Spleen (tissue), 11 donors: ENCODE results near the gene RPN1. TPM values are rescaled to one million over a fixed set of nuclear protein-coding genes. Genes with fewer than 3 reads are reported as not detected.

ENCODE experiments used
- DNase-seq: peaks from one replicate; pipeline ENCODE4 v3.0.0-alpha.2; 2020
- H3K27ac ChIP-seq, 8 donors: fragments of 200-600 bp; sonication (generic) in 7 of 8; 1 replicate in 4 of 8; 2 replicates in 4 of 8; pipeline versions ENCODE4 v1.5.0 to v1.8.0; 2016 to 2021; ENCODE audit warnings: inconsistent platforms in 4 of 8, mild to moderate bottlenecking in 4 of 8, moderate library complexity in 1 of 8
- H3K27me3 ChIP-seq, 7 donors: fragments of 200-600 bp; sonication (generic) in 6 of 7; replicated peaks in 1 of 7; 1 replicate in 4 of 7; 2 replicates in 3 of 7; pipeline versions ENCODE4 v1.5.0 to v1.8.0; 2016 to 2021; ENCODE audit warnings: inconsistent platforms in 3 of 7, mild to moderate bottlenecking in 1 of 7
- H3K36me3 ChIP-seq, 6 donors: fragments of 200-600 bp; sonication (generic) in 5 of 6; 1 replicate in 4 of 6; 2 replicates in 2 of 6; pipeline versions ENCODE4 v1.5.0 to v1.8.0; 2016 to 2021; ENCODE audit warnings: inconsistent platforms in 2 of 6
- H3K4me1 ChIP-seq, 6 donors: fragments of 200-600 bp; sonication (generic) in 5 of 6; 1 replicate in 3 of 6; 2 replicates in 3 of 6; pipeline versions ENCODE4 v1.5.0 to v1.8.0; 2016 to 2021; ENCODE audit warnings: inconsistent platforms in 3 of 6
- H3K4me3 ChIP-seq, 8 donors: fragments of 200-600 bp; sonication (generic) in 7 of 8; 1 replicate in 4 of 8; 2 replicates in 4 of 8; pipeline versions ENCODE4 v1.5.0 to v1.8.0; 2016 to 2021; ENCODE audit warnings: inconsistent platforms in 4 of 8, mild to moderate bottlenecking in 4 of 8, moderate library complexity in 2 of 8
- H3K9me3 ChIP-seq, 8 donors: fragments of 200-600 bp; sonication (generic) in 7 of 8; 1 replicate in 4 of 8; 2 replicates in 4 of 8; pipeline versions ENCODE4 v1.5.0 to v1.8.0; 2016 to 2021; ENCODE audit warnings: inconsistent platforms in 4 of 8
- POLR2A ChIP-seq, 3 donors: fragments of 450-650 bp; IDR thresholded peaks; one replicate each; pipeline ENCODE4 v1.5.1; 2017; ENCODE audit warnings: antibody characterized with exemption in 3 of 3, mild to moderate bottlenecking in 1 of 3
- POLR2AphosphoS5 ChIP-seq, 3 donors: sonication (generic); formaldehyde crosslinking; IDR thresholded peaks; one replicate each; pipeline ENCODE4 v1.5.1; 2017; ENCODE audit warnings: antibody characterized with exemption in 3 of 3
- WGBS, 5 donors: extraction: QIAGEN DNeasy Blood & Tissue Kit in 3 of 5; methylation state at CpG; one replicate each; pipeline versions ENCODE4 v1.1.5 to v1.1.7; 2013 to 2018; 5-methylcytosine and 5-hydroxymethylcytosine counted together
- intact Hi-C: fragments of 100-400 bp; cut with DNase I; formaldehyde crosslinking; loops from one replicate; pipeline ENCODE4 v1.15.0; 2023; ENCODE audit warnings: low total_unique reads
- polyA plus RNA-seq, 3 donors: library from polyadenylated mRNA; stranded (reverse); fragments of 200-250 nt; gene quantifications; one replicate each; pipeline ENCODE4 v1.2.1, GENCODE V29; 2013
- total RNA-seq, 7 donors: library from RNA; depleted of rRNA in 3 of 7; stranded (reverse); fragments of >200 nt in 3 of 7; fragmentation: NEBNext Ultra II Directional in 4 of 7; extraction: Animal tissue kit (Norgen Biotek cat#: 25700) in 4 of 7; gene quantifications; one replicate each; pipeline versions ENCODE4 v1.1.0 to v1.2.1, GENCODE V29; 2016 to 2021
- TF ChIP-seq, protein P1 (sequence below), 11 experiments: fragments of 200-600 bp in 7 of 11; fragments of 450-650 bp in 4 of 11; sonication (generic) in 4 of 11; IDR thresholded peaks in 8 of 11; conservative IDR thresholded peaks in 3 of 11; 1 replicate in 7 of 11; 2 replicates in 4 of 11; pipeline versions ENCODE4 v1.4.0 to v1.8.0; 2016 to 2021; ENCODE audit warnings: antibody characterized with exemption in 11 of 11, inconsistent platforms in 4 of 11, mild to moderate bottlenecking in 1 of 11
- donor health status: healthy with polysubstance abuse.
- donor health status: DM: no; HTN: no; CAD: no; lungs with moderate emphysema.
- donor health status: DM: no; HTN: no; CAD: no.
- donor health status: Bipolar disorder and iron deficiency.
- donor health status: healthy.
- donor health status: DM: no; HTN: no; CAD: no.
- donor health status: DM: yes; HTN: yes; CAD: no.

RPN1 gene
- total and polyA plus RNA-seq, 10 donors: 44.9 to 263 (median 146) TPM

DNA sequence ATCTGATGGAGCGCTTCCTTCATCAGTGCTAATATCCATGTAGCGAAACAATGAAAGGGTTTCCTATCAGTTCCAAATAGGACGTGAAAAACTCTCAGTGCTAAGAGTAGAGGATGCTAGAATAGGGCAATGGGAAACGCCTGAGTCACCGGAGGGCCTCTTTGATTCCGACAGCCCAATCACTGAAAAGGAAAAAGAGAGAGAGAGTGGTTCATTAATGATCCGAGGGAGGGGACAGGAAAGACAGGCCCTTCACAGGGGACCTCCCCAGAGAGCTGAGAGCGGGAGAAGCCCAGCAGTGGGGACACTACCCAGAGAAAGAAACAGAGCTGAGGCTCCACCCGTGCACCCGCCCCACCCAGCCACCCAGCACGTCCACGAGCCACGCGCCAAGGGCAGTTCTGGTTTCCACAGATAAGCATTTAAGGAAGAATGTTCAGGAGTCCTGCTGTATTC is 76.9 kb downstream of the RPN1 start:
- H3K27ac ChIP-seq: no peak overlapping the region

DNA sequence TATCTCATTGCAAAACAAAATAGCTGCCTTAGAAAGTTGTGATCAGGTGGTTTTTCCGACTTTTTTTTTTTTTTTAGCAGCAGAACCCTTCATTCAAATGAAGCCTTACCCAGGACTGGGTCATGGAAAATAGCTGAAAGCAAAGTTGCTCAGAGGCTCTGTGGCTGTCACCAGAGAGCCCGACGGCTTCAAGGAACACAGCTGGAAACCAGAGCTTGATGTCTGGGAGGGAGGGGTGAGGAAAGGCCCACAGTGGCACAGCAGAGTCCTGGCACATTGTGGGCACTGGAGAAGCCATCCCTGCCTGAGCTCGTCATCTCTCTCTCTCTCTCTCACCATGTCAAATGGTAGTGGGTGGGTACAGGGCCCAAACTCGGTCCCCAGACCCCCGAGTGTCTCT is 77.5 kb downstream of the RPN1 start:
- no peak for DNase-seq
- Histone ChIP-seq H3K27ac (no peak overlapping the region), H3K4me3 (no peak overlapping the region), H3K36me3 (no peaks in the 10 kb centered on the region), H3K27me3 (peaks cover 0 to 52% (median 0%) of the 10 kb centered on the region in 7 donors), H3K9me3 (no peaks in the 10 kb centered on the region), H3K4me1 (peaks cover 0 to 18% (median 8%) of the 10 kb centered on the region in 6 donors)
- intact Hi-C loops: no loop called here
- TF ChIP-seq POLR2AphosphoS5 (IDR thresholded peaks at IDR 0.05) (no peak), POLR2A (IDR thresholded peaks at IDR 0.05) (no peak)
- TF ChIP-seq, protein P1, sequence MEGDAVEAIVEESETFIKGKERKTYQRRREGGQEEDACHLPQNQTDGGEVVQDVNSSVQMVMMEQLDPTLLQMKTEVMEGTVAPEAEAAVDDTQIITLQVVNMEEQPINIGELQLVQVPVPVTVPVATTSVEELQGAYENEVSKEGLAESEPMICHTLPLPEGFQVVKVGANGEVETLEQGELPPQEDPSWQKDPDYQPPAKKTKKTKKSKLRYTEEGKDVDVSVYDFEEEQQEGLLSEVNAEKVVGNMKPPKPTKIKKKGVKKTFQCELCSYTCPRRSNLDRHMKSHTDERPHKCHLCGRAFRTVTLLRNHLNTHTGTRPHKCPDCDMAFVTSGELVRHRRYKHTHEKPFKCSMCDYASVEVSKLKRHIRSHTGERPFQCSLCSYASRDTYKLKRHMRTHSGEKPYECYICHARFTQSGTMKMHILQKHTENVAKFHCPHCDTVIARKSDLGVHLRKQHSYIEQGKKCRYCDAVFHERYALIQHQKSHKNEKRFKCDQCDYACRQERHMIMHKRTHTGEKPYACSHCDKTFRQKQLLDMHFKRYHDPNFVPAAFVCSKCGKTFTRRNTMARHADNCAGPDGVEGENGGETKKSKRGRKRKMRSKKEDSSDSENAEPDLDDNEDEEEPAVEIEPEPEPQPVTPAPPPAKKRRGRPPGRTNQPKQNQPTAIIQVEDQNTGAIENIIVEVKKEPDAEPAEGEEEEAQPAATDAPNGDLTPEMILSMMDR (IDR thresholded peaks at IDR 0.05 in 8 of 11, conservative IDR thresholded peaks at IDR 0.05 in 3 of 11): no peak
- WGBS, 5 donors: 18 to 23% (median 22%) methylated on average over 5 to 6 of the region's 6 CpGs

More for the DNA sequence above, 76.9 kb downstream of the RPN1 start:
- Histone ChIP-seq H3K36me3 (no peaks in the 10 kb centered on the region), H3K27me3 (peaks cover 0 to 52% (median 0%) of the 10 kb centered on the region in 7 donors), H3K4me3 (no peak overlapping the region), H3K9me3 (no peaks in the 10 kb centered on the region), H3K4me1 (peaks cover 0 to 18% (median 8%) of the 10 kb centered on the region in 6 donors)
- intact Hi-C loops: no loop called here
- WGBS, 5 donors: 15 to 27% (median 19%) methylated on average over 14 of the region's 14 CpGs
- no peak for DNase-seq
- TF ChIP-seq POLR2A (IDR thresholded peaks at IDR 0.05) (no peak), POLR2AphosphoS5 (IDR thresholded peaks at IDR 0.05) (peak in 1 of 3 donors; percentile 12)

DNA sequence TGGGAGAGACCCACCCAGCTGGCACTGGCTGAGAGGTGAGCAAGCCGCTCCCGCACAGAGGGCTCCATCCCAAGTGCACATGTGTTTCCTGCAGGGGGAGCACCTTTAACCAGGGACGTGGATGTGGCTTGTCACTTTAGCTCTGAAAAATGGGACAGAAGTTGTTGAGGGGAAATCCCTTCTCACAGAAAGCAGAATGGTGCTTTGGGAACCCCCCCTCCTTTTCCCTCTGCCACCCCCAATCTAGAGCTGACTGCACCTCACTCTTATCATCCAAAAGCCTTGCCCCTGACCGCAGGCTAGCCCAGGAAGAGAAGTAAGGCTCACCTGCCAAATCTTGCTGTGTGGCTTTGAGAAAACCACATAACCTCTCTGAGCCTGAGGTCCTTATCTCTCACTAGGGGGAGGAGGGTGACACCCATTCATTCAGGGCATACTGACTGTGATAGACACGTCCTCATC is 77.9 kb downstream of the RPN1 start:
- WGBS, 5 donors: 7 to 21% (median 13%) methylated on average over 5 of the region's 5 CpGs
- TF ChIP-seq, protein P1 (IDR thresholded peaks at IDR 0.05 in 8 of 11, conservative IDR thresholded peaks at IDR 0.05 in 3 of 11): no peak
- TF ChIP-seq POLR2A (IDR thresholded peaks at IDR 0.05) (no peak), POLR2AphosphoS5 (IDR thresholded peaks at IDR 0.05) (no peak)
- no peak for DNase-seq
- peaks cover 0 to 18% (median 8%) of the 10 kb centered on the region in 6 donors for H3K4me1 ChIP-seq
- intact Hi-C loops: no loop called here
- no peak overlapping the region for H3K27ac ChIP-seq
- H3K4me3 ChIP-seq: no peak overlapping the region
- no peaks in the 10 kb centered on the region for H3K9me3 ChIP-seq
- no peaks in the 10 kb centered on the region for H3K36me3 ChIP-seq
- peaks cover 0 to 52% (median 0%) of the 10 kb centered on the region in 7 donors for H3K27me3 ChIP-seq

DNA sequence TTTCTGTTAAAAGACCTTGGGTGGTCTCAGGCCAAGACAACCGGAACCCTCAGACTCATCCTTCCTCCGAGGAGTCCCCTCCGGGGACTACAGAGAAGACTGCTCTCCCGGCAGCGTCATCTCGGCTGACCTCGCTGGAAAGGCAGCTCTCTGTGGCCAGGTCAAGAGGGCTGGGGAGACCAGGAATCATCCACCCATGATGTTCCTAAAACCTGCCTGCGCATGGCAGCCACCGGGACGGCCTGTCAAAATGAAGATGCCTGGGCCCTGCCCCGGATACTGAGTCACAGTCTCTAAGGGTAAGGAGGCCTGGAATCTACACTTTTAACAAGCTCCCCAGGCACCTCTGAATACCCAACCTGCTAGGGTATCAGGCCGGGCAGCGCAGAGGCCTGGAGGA is 78.6 kb downstream of the RPN1 start:
- no peak for DNase-seq
- Histone ChIP-seq H3K27me3 (peaks cover 0 to 50% (median 0%) of the 10 kb centered on the region in 7 donors), H3K27ac (no peak overlapping the region), H3K36me3 (no peaks in the 10 kb centered on the region), H3K9me3 (no peaks in the 10 kb centered on the region), H3K4me1 (peaks cover 0 to 18% (median 8%) of the 10 kb centered on the region in 6 donors), H3K4me3 (no peak overlapping the region)
- intact Hi-C loops: no loop called here
- 85 to 95% (median 92%) methylated on average over 12 to 13 of the region's 13 CpGs for WGBS, 5 donors
- no peak for TF ChIP-seq POLR2AphosphoS5 (IDR thresholded peaks at IDR 0.05)
- TF ChIP-seq POLR2A (IDR thresholded peaks at IDR 0.05): no peak
- TF ChIP-seq, protein P1 (IDR thresholded peaks at IDR 0.05 in 8 of 11, conservative IDR thresholded peaks at IDR 0.05 in 3 of 11): no peak

Other genes with a start within 250 kb of the RPN1 start
- not detected for gene DNAJB8, start 183.9 kb downstream of the RPN1 start, total RNA-seq
- gene DNAJB8, start 183.9 kb downstream of the RPN1 start, polyA plus RNA-seq: not detected
- 10 to 100 TPM; 14.4 to 28.6 (median 19.3) TPM for gene GATA2, start 157.6 kb downstream of the RPN1 start, total RNA-seq
- gene GATA2, start 157.6 kb downstream of the RPN1 start, polyA plus RNA-seq: 10 to 100 TPM in 1 of 3 donors, 1 to 10 TPM in 2; 2.2 to 11.9 (median 3.4) TPM
- 100 to 1,000 TPM; 133 to 227 (median 199) TPM for gene RAB7A, start 75.4 kb upstream of the RPN1 start, total RNA-seq
- gene RAB7A, start 75.4 kb upstream of the RPN1 start, polyA plus RNA-seq: 100 to 1,000 TPM in 2 of 3 donors, 10 to 100 TPM in 1; 82.3 to 150 (median 114) TPM
- 10 to 100 TPM; 39.6 to 52.8 (median 49.2) TPM for gene ACAD9, start 228.8 kb upstream of the RPN1 start, total RNA-seq
- 10 to 100 TPM; 18.8 to 31.9 (median 25.0) TPM for gene ACAD9, start 228.8 kb upstream of the RPN1 start, polyA plus RNA-seq